ENCODE data around the gene DUOX1.

GRCh38 chr15:45100884-45101625 is 28.7 kb upstream of the DUOX1 start:
- no peak for TF ChIP-seq EZH2 (IDR thresholded peaks at IDR 0.05; ENCODE audit: borderline replicate concordance, insufficient read depth, low read depth, low read length, poor library complexity, severe bottlenecking)
- TF ChIP-seq, protein P1, sequence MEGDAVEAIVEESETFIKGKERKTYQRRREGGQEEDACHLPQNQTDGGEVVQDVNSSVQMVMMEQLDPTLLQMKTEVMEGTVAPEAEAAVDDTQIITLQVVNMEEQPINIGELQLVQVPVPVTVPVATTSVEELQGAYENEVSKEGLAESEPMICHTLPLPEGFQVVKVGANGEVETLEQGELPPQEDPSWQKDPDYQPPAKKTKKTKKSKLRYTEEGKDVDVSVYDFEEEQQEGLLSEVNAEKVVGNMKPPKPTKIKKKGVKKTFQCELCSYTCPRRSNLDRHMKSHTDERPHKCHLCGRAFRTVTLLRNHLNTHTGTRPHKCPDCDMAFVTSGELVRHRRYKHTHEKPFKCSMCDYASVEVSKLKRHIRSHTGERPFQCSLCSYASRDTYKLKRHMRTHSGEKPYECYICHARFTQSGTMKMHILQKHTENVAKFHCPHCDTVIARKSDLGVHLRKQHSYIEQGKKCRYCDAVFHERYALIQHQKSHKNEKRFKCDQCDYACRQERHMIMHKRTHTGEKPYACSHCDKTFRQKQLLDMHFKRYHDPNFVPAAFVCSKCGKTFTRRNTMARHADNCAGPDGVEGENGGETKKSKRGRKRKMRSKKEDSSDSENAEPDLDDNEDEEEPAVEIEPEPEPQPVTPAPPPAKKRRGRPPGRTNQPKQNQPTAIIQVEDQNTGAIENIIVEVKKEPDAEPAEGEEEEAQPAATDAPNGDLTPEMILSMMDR (IDR thresholded peaks at IDR 0.05): no peak
